ENCODE measurements around the gene PIH1D1. TPM values are rescaled to one million over a fixed set of nuclear protein-coding genes. Genes with fewer than 3 reads are reported as not detected.

Gene PIH1D1
- total and polyA plus RNA-seq, 4 donors, result 41.4 to 59.4 (median 47.2) TPM

- WGBS, result 40% methylated on average over 12 of the region's 12 CpGs
- DNase-seq (ENCODE audit: low spot score), result no peak
- peaks cover 3 to 9% (median 5%) of the 10 kb centered on the region in 4 donors for H3K4me1 ChIP-seq (ENCODE audit: control insufficient read depth in 4 of 4, insufficient read depth in 4 of 4, low read length in 3 of 4)
- peaks cover 0 to 2% (median 0%) of the 10 kb centered on the region in 4 donors for H3K9me3 ChIP-seq (ENCODE audit: control insufficient read depth in 4 of 4, low read length in 3 of 4)
- no peak overlapping the region for H3K9ac ChIP-seq (ENCODE audit: low read depth in 1 of 2, low read length in 2 of 2)
- TF ChIP-seq HNF4G (IDR thresholded peaks at IDR 0.05) (no peak), HNF4A (conservative IDR thresholded peaks at IDR 0.05) (no peak), MAX (IDR thresholded peaks at IDR 0.05) (no peak), EGR1 (IDR thresholded peaks at IDR 0.05; ENCODE audit: low read depth in 2 of 2) (no peak), FOXA1 (IDR thresholded peaks at IDR 0.05) (no peak), FOXA2 (IDR thresholded peaks at IDR 0.05) (no peak), NR2F2 (IDR thresholded peaks at IDR 0.05) (no peak), RXRA (IDR thresholded peaks at IDR 0.05) (no peak), ZBTB33 (IDR thresholded peaks at IDR 0.05) (no peak), GABPA (IDR thresholded peaks at IDR 0.05 in 1 of 2, conservative IDR thresholded peaks at IDR 0.05 in 1 of 2) (no peak), RAD21 (IDR thresholded peaks at IDR 0.05) (no peak), JUND (IDR thresholded peaks at IDR 0.05) (no peak), REST (IDR thresholded peaks at IDR 0.05) (no peak), ATF3 (IDR thresholded peaks at IDR 0.05) (no peak), SP1 (IDR thresholded peaks at IDR 0.05) (no peak), CTCF (IDR thresholded peaks at IDR 0.05; ENCODE audit: low read depth, low read length, missing input control) (no peak), TAF1 (conservative IDR thresholded peaks at IDR 0.05) (no peak), YY1 (IDR thresholded peaks at IDR 0.05) (no peak)
- no peaks in the 10 kb centered on the region for H3K36me3 ChIP-seq (ENCODE audit: control insufficient read depth in 4 of 4, insufficient read depth in 3 of 4, low read depth in 1 of 4, low read length in 3 of 4)
- H3K4me3 ChIP-seq (ENCODE audit: low read depth in 1 of 3, low read length in 3 of 3), result no peak overlapping the region
- no peak overlapping the region for H3K27ac ChIP-seq (ENCODE audit: low read depth in 1 of 2, low read length in 2 of 2)
- H3K27me3 ChIP-seq (ENCODE audit: control insufficient read depth in 4 of 4, insufficient read depth in 4 of 4, low read length in 3 of 4), result peaks cover 4 to 29% (median 21%) of the 10 kb centered on the region in 4 donors
These were observed 24.3 kb downstream of the PIH1D1 start for GRCh38 chr19:49427339-49427738.
